HUES48 (cell line): ENCODE results near the gene TBC1D2B.

Experiments used
- H3K27ac ChIP-seq: one replicate; pipeline ENCODE4 v1.7.0; 2013; ENCODE audit warnings: low read depth, low read length, inconsistent platforms
- H3K27me3 ChIP-seq: 2 replicates; pipeline ENCODE4 v1.6.1; 2013; ENCODE audit warnings: mild to moderate bottlenecking, low read length; ENCODE audit not compliant: control insufficient read depth, insufficient read depth
- H3K36me3 ChIP-seq: 2 replicates; pipeline ENCODE4 v1.6.1; 2013; ENCODE audit warnings: low read length; ENCODE audit not compliant: control insufficient read depth, insufficient read depth
- H3K4me1 ChIP-seq: 2 replicates; pipeline ENCODE4 v1.6.1; 2013; ENCODE audit warnings: mild to moderate bottlenecking, low read length; ENCODE audit not compliant: control insufficient read depth, insufficient read depth
- H3K4me3 ChIP-seq: 2 replicates; pipeline ENCODE4 v1.5.1; 2013; ENCODE audit warnings: mild to moderate bottlenecking, low read depth, low read length
- H3K9ac ChIP-seq: 2 replicates; pipeline ENCODE4 v1.6.1; 2013; ENCODE audit warnings: mild to moderate bottlenecking, low read depth, low read length, moderate library complexity
- H3K9me3 ChIP-seq: 2 replicates; pipeline ENCODE4 v1.6.1; 2013; ENCODE audit warnings: low read length; ENCODE audit not compliant: control insufficient read depth, insufficient read depth

The TBC1D2B gene

GRCh38 chr15:78007211-78007931, 70.1 kb downstream of the TBC1D2B start:
- Histone ChIP-seq H3K4me1 (peaks cover 3% of the 10 kb centered on the region; the same call in 1 of the 2 replicates), H3K27ac (no peak overlapping the region), H3K9me3 (no peaks in the 10 kb centered on the region), H3K4me3 (no peak overlapping the region), H3K9ac (no peak overlapping the region), H3K27me3 (no peaks in the 10 kb centered on the region), H3K36me3 (peaks cover 26% of the 10 kb centered on the region)

- peaks cover 3% of the 10 kb centered on the region; the same call in 1 of the 2 replicates for H3K4me1 ChIP-seq
- H3K4me3 ChIP-seq: no peak overlapping the region
- no peaks in the 10 kb centered on the region for H3K27me3 ChIP-seq
- peaks cover 23% of the 10 kb centered on the region for H3K36me3 ChIP-seq
- no peak overlapping the region for H3K27ac ChIP-seq
- no peaks in the 10 kb centered on the region for H3K9me3 ChIP-seq
- no peak overlapping the region for H3K9ac ChIP-seq
Observed at GRCh38 chr15:78006567-78007205, 70.8 kb downstream of the TBC1D2B start.

GRCh38 chr15:78004919-78005634, 72.4 kb downstream of the TBC1D2B start:
- no peak overlapping the region for H3K9ac ChIP-seq
- no peak overlapping the region for H3K4me3 ChIP-seq
- H3K4me1 ChIP-seq: peaks cover 3% of the 10 kb centered on the region; the same call in 1 of the 2 replicates
- no peak overlapping the region for H3K27ac ChIP-seq
- no peaks in the 10 kb centered on the region for H3K9me3 ChIP-seq
- H3K27me3 ChIP-seq: no peaks in the 10 kb centered on the region
- peaks cover 26% of the 10 kb centered on the region for H3K36me3 ChIP-seq

GRCh38 chr15:78004222-78004727, 73.2 kb downstream of the TBC1D2B start:
- peaks cover 3% of the 10 kb centered on the region; the same call in 1 of the 2 replicates for H3K4me1 ChIP-seq
- peaks cover 26% of the 10 kb centered on the region for H3K36me3 ChIP-seq
- H3K4me3 ChIP-seq: no peak overlapping the region
- H3K27me3 ChIP-seq: no peaks in the 10 kb centered on the region
- no peaks in the 10 kb centered on the region for H3K9me3 ChIP-seq
- H3K9ac ChIP-seq: no peak overlapping the region
- no peak overlapping the region for H3K27ac ChIP-seq

GRCh38 chr15:78003539-78004008, 73.9 kb downstream of the TBC1D2B start:
- H3K27me3 ChIP-seq: no peaks in the 10 kb centered on the region
- H3K27ac ChIP-seq: no peak overlapping the region
- H3K36me3 ChIP-seq: peaks cover 20% of the 10 kb centered on the region
- no peaks in the 10 kb centered on the region for H3K9me3 ChIP-seq
- H3K4me3 ChIP-seq: no peak overlapping the region
- H3K4me1 ChIP-seq: peaks cover 3% of the 10 kb centered on the region; the same call in 1 of the 2 replicates
- no peak overlapping the region for H3K9ac ChIP-seq

GRCh38 chr15:78002996-78003395, 74.5 kb downstream of the TBC1D2B start:
- no peak overlapping the region for H3K27ac ChIP-seq
- H3K4me3 ChIP-seq: no peak overlapping the region
- H3K36me3 ChIP-seq: peaks cover 20% of the 10 kb centered on the region
- no peaks in the 10 kb centered on the region for H3K9me3 ChIP-seq
- peaks cover 3% of the 10 kb centered on the region; the same call in 1 of the 2 replicates for H3K4me1 ChIP-seq
- H3K9ac ChIP-seq: no peak overlapping the region
- no peaks in the 10 kb centered on the region for H3K27me3 ChIP-seq

- no peak overlapping the region for H3K27ac ChIP-seq
- peaks cover 20% of the 10 kb centered on the region for H3K36me3 ChIP-seq
- no peaks in the 10 kb centered on the region for H3K27me3 ChIP-seq
- H3K4me3 ChIP-seq: no peak overlapping the region
- no peaks in the 10 kb centered on the region for H3K9me3 ChIP-seq
- no peak overlapping the region for H3K9ac ChIP-seq
- H3K4me1 ChIP-seq: peaks cover 3% of the 10 kb centered on the region; the same call in 1 of the 2 replicates
Observed at GRCh38 chr15:78001656-78002055, 75.9 kb downstream of the TBC1D2B start.

GRCh38 chr15:78000927-78001249, 76.6 kb downstream of the TBC1D2B start:
- Histone ChIP-seq H3K4me1 (peaks cover 3% of the 10 kb centered on the region; the same call in 1 of the 2 replicates), H3K27ac (no peak overlapping the region), H3K9me3 (no peaks in the 10 kb centered on the region), H3K36me3 (peaks cover 20% of the 10 kb centered on the region), H3K4me3 (no peak overlapping the region), H3K27me3 (no peaks in the 10 kb centered on the region), H3K9ac (no peak overlapping the region)

GRCh38 chr15:78000091-78000926, 77.2 kb downstream of the TBC1D2B start:
- Histone ChIP-seq H3K36me3 (peaks cover 20% of the 10 kb centered on the region), H3K4me3 (no peak overlapping the region), H3K27me3 (no peaks in the 10 kb centered on the region), H3K9me3 (no peaks in the 10 kb centered on the region), H3K4me1 (peaks cover 3% of the 10 kb centered on the region; the same call in 1 of the 2 replicates), H3K9ac (no peak overlapping the region), H3K27ac (no peak overlapping the region)

GRCh38 chr15:77999486-77999885, 78.0 kb downstream of the TBC1D2B start:
- H3K9me3 ChIP-seq: no peaks in the 10 kb centered on the region
- no peaks in the 10 kb centered on the region for H3K27me3 ChIP-seq
- no peak overlapping the region for H3K27ac ChIP-seq
- no peak overlapping the region for H3K9ac ChIP-seq
- H3K4me3 ChIP-seq: no peak overlapping the region
- peaks cover 3% of the 10 kb centered on the region; the same call in 1 of the 2 replicates for H3K4me1 ChIP-seq
- H3K36me3 ChIP-seq: peaks cover 20% of the 10 kb centered on the region
